ENCODE data around the gene TXNDC2.

- TF ChIP-seq FOXM1 (IDR thresholded peaks at IDR 0.05; ENCODE audit: borderline replicate concordance) (no peak), CTBP1 (IDR thresholded peaks at IDR 0.05; ENCODE audit: borderline replicate concordance) (no peak)
These were observed 36.1 kb upstream of the TXNDC2 start for GRCh38 chr18:9849407-9850283.
